ENCODE measurements around the gene NXPE4. TPM values are rescaled to one million over a fixed set of nuclear protein-coding genes. Genes with fewer than 3 reads are reported as not detected.
"Not testable (repeated sequence)": the region's sequence is repeated elsewhere in the genome, so short reads cannot be mapped to it uniquely, and the experiment has no call there.

The NXPE4 gene
- total RNA-seq, 4 donors from 2014 or later, result 0.53 to 3.5 (median 0.67) TPM; not detected in 1

DNA sequence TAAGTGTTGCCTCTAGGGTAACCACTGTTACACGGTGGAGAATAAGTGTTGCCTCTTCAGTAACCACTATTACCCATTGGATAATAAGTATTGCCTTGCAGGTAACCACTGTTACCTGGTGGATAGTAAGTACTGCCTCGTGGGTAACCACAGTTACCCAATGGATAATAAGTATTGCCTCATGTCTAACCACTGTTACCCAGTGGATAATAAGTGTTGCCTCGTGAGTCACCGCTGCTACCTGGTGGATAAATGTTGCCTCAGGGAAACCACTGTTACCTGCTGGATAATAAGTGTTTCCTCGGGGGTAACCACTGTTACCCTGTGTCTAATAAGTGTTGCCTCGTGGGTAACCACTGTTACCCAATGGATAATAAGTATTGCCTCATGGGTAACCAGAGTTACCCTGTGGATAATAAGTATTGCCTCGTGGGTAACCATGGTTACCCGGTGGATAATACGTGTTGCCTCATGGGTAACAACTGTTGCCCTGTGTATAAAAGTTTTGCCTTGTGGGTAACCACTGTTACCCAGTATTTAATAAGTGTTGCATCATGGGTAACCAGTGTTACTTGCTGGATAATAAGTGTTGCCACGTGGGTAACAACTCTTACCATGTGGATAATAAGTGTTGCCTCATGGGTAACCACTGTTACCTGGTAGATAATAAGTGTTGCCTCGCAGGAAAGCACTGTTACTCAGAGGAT is 12.3 kb upstream of the NXPE4 start:
- Histone ChIP-seq H3K4me3 (no peak overlapping the region), H3K27me3 (no peaks in the 10 kb centered on the region), H3K9me3 (peaks cover 0 to 4% (median 2%) of the 10 kb centered on the region in 4 donors), H3K4me1 (no peaks in the 10 kb centered on the region), H3K27ac (no peak overlapping the region), H3K36me3 (no peaks in the 10 kb centered on the region)
- TF ChIP-seq, protein P1, sequence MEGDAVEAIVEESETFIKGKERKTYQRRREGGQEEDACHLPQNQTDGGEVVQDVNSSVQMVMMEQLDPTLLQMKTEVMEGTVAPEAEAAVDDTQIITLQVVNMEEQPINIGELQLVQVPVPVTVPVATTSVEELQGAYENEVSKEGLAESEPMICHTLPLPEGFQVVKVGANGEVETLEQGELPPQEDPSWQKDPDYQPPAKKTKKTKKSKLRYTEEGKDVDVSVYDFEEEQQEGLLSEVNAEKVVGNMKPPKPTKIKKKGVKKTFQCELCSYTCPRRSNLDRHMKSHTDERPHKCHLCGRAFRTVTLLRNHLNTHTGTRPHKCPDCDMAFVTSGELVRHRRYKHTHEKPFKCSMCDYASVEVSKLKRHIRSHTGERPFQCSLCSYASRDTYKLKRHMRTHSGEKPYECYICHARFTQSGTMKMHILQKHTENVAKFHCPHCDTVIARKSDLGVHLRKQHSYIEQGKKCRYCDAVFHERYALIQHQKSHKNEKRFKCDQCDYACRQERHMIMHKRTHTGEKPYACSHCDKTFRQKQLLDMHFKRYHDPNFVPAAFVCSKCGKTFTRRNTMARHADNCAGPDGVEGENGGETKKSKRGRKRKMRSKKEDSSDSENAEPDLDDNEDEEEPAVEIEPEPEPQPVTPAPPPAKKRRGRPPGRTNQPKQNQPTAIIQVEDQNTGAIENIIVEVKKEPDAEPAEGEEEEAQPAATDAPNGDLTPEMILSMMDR (IDR thresholded peaks at IDR 0.05), result no peak
- no peak for TF ChIP-seq POLR2A (IDR thresholded peaks at IDR 0.05)
- no peak for DNase-seq

DNA sequence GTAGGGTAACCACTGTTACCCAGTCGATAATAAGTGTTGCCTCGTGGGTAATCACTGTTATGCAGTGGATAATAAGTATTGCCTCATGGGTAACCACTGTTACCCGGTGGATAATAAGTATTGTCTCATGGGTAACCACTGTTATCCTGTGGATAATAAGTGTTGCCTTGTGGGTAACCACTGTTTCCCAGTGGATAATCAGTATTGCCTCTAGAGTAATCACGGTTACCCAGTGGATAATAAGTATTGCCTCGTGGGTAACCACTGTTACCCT is 11.2 kb upstream of the NXPE4 start:
- DNase-seq, H3K4me1 ChIP-seq, H3K27ac ChIP-seq, H3K4me3 ChIP-seq, H3K9me3 ChIP-seq, H3K36me3 ChIP-seq, H3K27me3 ChIP-seq: not testable (repeated sequence)

GRCh38 chr11:114606003-114606801 is 10.6 kb upstream of the NXPE4 start:
- DNase-seq, result no peak

DNA sequence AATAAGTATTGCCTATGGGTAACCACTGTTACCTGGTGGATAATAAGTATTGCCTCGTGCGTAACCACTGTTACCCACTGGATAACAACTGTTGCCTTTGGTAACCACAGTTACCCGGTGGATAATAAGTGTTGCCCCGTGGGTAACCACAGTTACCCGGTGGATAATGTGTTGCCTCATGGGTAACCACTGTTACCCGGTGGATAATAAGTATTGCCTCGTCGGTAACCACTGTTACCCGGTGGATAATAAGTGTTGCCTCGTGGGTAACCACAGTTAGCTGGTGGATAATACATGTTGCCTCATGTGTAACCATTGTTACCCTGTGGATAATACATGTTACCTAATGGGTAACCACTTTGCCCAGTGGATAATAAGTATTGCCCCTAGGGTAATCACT is 9.8 kb upstream of the NXPE4 start:
- H3K27me3 ChIP-seq, result no peaks in the 10 kb centered on the region
- H3K9me3 ChIP-seq, result peaks cover 0 to 4% (median 2%) of the 10 kb centered on the region in 4 donors
- no peak for DNase-seq
- H3K27ac ChIP-seq, result no peak overlapping the region
- no peak for TF ChIP-seq POLR2A (IDR thresholded peaks at IDR 0.05)
- TF ChIP-seq, protein P1 (IDR thresholded peaks at IDR 0.05), result no peak
- H3K4me3 ChIP-seq, result no peak overlapping the region
- H3K4me1 ChIP-seq, result no peaks in the 10 kb centered on the region
- no peaks in the 10 kb centered on the region for H3K36me3 ChIP-seq

More at GRCh38 chr11:114606003-114606801, 10.6 kb upstream of the NXPE4 start:
- no peaks in the 10 kb centered on the region for H3K4me1 ChIP-seq
- H3K4me3 ChIP-seq, result no peak overlapping the region
- H3K9me3 ChIP-seq, result peaks cover 0 to 4% (median 2%) of the 10 kb centered on the region in 4 donors
- H3K36me3 ChIP-seq, result no peaks in the 10 kb centered on the region
- H3K27me3 ChIP-seq, result no peaks in the 10 kb centered on the region
- no peak overlapping the region for H3K27ac ChIP-seq
- no peak for TF ChIP-seq POLR2A (IDR thresholded peaks at IDR 0.05)
- TF ChIP-seq, protein P1 (IDR thresholded peaks at IDR 0.05), result no peak

DNA sequence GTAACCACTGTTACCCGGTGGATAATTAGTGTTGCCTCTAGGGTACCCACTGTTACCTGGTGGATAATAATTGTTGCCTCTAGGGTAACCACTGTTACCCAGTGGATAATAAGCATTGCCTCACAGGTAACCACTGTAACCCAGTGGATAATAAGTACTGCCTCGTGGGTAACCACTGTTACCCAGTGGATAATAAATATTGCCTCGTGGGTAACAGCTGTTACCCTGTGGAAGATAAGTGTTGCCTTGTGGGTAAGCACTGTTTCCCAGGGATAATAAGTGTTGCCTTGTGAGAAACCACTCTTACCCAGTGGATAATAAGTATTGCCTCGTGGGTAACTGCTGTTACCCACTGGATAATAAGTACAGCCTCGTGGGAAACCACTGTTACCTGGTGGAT is 9.3 kb upstream of the NXPE4 start:
- no peak for TF ChIP-seq POLR2A (IDR thresholded peaks at IDR 0.05)
- TF ChIP-seq, protein P1 (IDR thresholded peaks at IDR 0.05), result no peak
- Histone ChIP-seq H3K36me3 (no peaks in the 10 kb centered on the region), H3K4me1 (no peaks in the 10 kb centered on the region), H3K27ac (no peak overlapping the region), H3K4me3 (no peak overlapping the region), H3K27me3 (no peaks in the 10 kb centered on the region), H3K9me3 (peaks cover 0 to 4% (median 2%) of the 10 kb centered on the region in 4 donors)
- no peak for DNase-seq

- no peak for DNase-seq
- Histone ChIP-seq H3K27ac (no peak overlapping the region), H3K27me3 (no peaks in the 10 kb centered on the region), H3K9me3 (peaks cover 0 to 4% (median 2%) of the 10 kb centered on the region in 4 donors), H3K36me3 (no peaks in the 10 kb centered on the region), H3K4me3 (no peak overlapping the region), H3K4me1 (no peaks in the 10 kb centered on the region)
- TF ChIP-seq, protein P1 (IDR thresholded peaks at IDR 0.05), result no peak
- no peak for TF ChIP-seq POLR2A (IDR thresholded peaks at IDR 0.05)
Observed at GRCh38 chr11:114604179-114604813, 8.7 kb upstream of the NXPE4 start.

DNA sequence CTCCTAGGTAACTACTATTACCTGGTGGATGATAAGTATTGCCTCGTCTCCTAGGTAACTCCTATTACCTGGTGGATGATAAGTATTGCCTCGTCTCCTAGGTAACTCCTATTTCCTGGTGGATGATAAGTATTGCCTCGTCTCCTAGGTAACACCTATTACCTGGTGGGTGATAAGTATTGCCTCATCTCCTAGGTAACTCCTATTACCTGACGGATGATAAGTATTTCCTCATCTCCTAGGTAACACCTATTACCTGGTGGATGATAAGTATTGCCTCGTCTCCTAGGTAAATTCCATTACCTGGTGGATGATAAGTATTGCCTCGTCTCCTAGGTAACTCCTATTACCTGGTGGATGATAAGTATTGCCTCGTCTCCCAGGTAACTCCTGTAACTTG is 7.6 kb upstream of the NXPE4 start:
- not testable (repeated sequence) for H3K36me3 ChIP-seq, H3K9me3 ChIP-seq, DNase-seq, H3K4me3 ChIP-seq, H3K27me3 ChIP-seq, H3K27ac ChIP-seq, H3K4me1 ChIP-seq
